Measurements from ENCODE around the gene OR4N2.
"Not testable (repeated sequence)": the region's sequence is repeated elsewhere in the genome, so short reads cannot be mapped to it uniquely, and the experiment has no call there.

OR4N2 gene

GRCh38 chr14:19834203-19834848, 30.8 kb downstream of the OR4N2 start:
- not testable (repeated sequence) for DNase-seq (ENCODE audit: low spot score)

- no peak for DNase-seq (ENCODE audit: low spot score)
Observed at GRCh38 chr14:19838433-19838832, 34.9 kb downstream of the OR4N2 start.

- no peak for DNase-seq (ENCODE audit: low spot score)
Observed at GRCh38 chr14:19851365-19851764, 47.8 kb downstream of the OR4N2 start.

- DNase-seq (ENCODE audit: low spot score): not testable (repeated sequence)
Observed at GRCh38 chr14:19866061-19866669, 62.6 kb downstream of the OR4N2 start.

- no peak for DNase-seq (ENCODE audit: low spot score)
Observed at GRCh38 chr14:19873178-19873577, 69.6 kb downstream of the OR4N2 start.

GRCh38 chr14:19874842-19875241, 71.3 kb downstream of the OR4N2 start, which contains the start of gene OR4K2:
OR4K2 (plus strand) TSS chr14:19875142; CDS start chr14:19876268, 1,126 bp downstream.
- no peak for DNase-seq (ENCODE audit: low spot score)

GRCh38 chr14:19878029-19878642, 74.6 kb downstream of the OR4N2 start:
- no peak for DNase-seq (ENCODE audit: low spot score)

Measured in Ammon's horn (tissue), 1 donor.